SK-N-SH (cell line): ENCODE data around the gene IFNA6. TPM values are rescaled to one million over a fixed set of nuclear protein-coding genes. Genes with fewer than 3 reads are reported as not detected.
A peak's percentile ranks its signal among the peaks of the same experiment; 100 is the strongest.

ENCODE experiments used
- CTCF ChIA-PET: fragments of 300-600, 350-600 bp; formaldehyde crosslinking; extraction: SDS; loops from one replicate; lab custom pipeline; 2021; lab: Yijun Ruan, JAX
- POLR2A ChIA-PET: fragments of 350-600 bp; sonication (Branson Sonifier 250); formaldehyde crosslinking; extraction: SDS; loops from one replicate; lab custom pipeline; 2020; ENCODE audit warnings: antibody characterized with exemption, inconsistent platforms; lab: Yijun Ruan, JAX
- DNase-seq: peaks from one replicate; pipeline ENCODE4 v3.0.0; 2012
- H2AFZ ChIP-seq: fragments of 200-600 bp; sonication (generic); 2 replicates; pipeline ENCODE4 v1.8.1; 2016; ENCODE audit warnings: antibody characterized with exemption, mild to moderate bottlenecking, low read depth
- H3F3A ChIP-seq: fragments of 200-600 bp; sonication (generic); replicated peaks from 2 replicates; pipeline ENCODE3; 2016; ENCODE audit warnings: antibody characterized with exemption, mild to moderate bottlenecking; ENCODE audit not compliant: insufficient read depth
- H3K27ac ChIP-seq, 2 experiments: fragments of 200-500 bp in 1 of 2; fragments of 200-600 bp in 1 of 2; sonication (Bioruptor generic) in 1 of 2; sonication (generic), shearing (Covaris generic) in 1 of 2; 2 replicates each; pipeline versions ENCODE4 v1.5.1 to v1.6.1; 2014 to 2016; ENCODE audit warnings: low read depth in 2 of 2, inconsistent platforms in 1 of 2, low read length in 1 of 2, mild to moderate bottlenecking in 1 of 2, mixed read lengths in 1 of 2
- H3K27me3 ChIP-seq: fragments of 200-600 bp; sonication (generic), shearing (Covaris generic); 2 replicates; pipeline ENCODE4 v1.6.1; 2016; ENCODE audit warnings: mixed run types; ENCODE audit not compliant: insufficient read depth
- H3K36me3 ChIP-seq, 2 experiments: fragments of 200-500 bp in 1 of 2; fragments of 200-600 bp in 1 of 2; sonication (Bioruptor generic) in 1 of 2; sonication (generic) in 1 of 2; replicated peaks in 1 of 2; 2 replicates each; pipeline versions ENCODE3 to v1.5.1; 2014 to 2016; ENCODE audit warnings: low read length in 1 of 2, mild to moderate bottlenecking in 1 of 2; ENCODE audit not compliant: insufficient read depth in 2 of 2, control insufficient read depth in 1 of 2
- H3K4me1 ChIP-seq, 2 experiments: fragments of 200-500 bp in 1 of 2; fragments of 200-600 bp in 1 of 2; sonication (Bioruptor generic) in 1 of 2; sonication (generic), shearing (Covaris generic) in 1 of 2; 2 replicates each; pipeline versions ENCODE4 v1.5.1 to v1.6.1; 2014 to 2016; ENCODE audit warnings: low read depth in 1 of 2, low read length in 1 of 2, mixed run types in 1 of 2; ENCODE audit not compliant: insufficient read depth in 2 of 2, control insufficient read depth in 1 of 2
- H3K4me2 ChIP-seq: fragments of 200-600 bp; sonication (generic), shearing (Covaris generic); 2 replicates; pipeline ENCODE4 v1.6.1; 2017; ENCODE audit warnings: mixed run types
- H3K4me3 ChIP-seq, 2 experiments: fragments of 200-500 bp in 1 of 2; fragments of 200-600 bp in 1 of 2; sonication (Bioruptor generic) in 1 of 2; sonication (generic), shearing (Covaris generic) in 1 of 2; 2 replicates each; pipeline versions ENCODE4 v1.5.1 to v1.8.1; 2014 to 2016; ENCODE audit warnings: low read depth in 2 of 2, inconsistent platforms in 1 of 2, low read length in 1 of 2, mild to moderate bottlenecking in 1 of 2, mixed read lengths in 1 of 2, moderate library complexity in 1 of 2
- H3K79me2 ChIP-seq: fragments of 200-600 bp; sonication (generic); 2 replicates; pipeline ENCODE4 v1.8.1; 2017; ENCODE audit warnings: mild to moderate bottlenecking; ENCODE audit not compliant: insufficient read depth
- H3K9ac ChIP-seq: fragments of 200-600 bp; sonication (generic); 2 replicates; pipeline ENCODE4 v1.6.1; 2017; ENCODE audit warnings: mixed run types
- H3K9me2 ChIP-seq: fragments of 200-600 bp; sonication (generic); 2 replicates; pipeline ENCODE4 v1.6.1; 2017; ENCODE audit warnings: mixed run types
- H3K9me3 ChIP-seq: fragments of 200-600 bp; sonication (generic); 2 replicates; pipeline ENCODE4 v1.6.1; 2017; ENCODE audit warnings: mixed run types, mild to moderate bottlenecking, moderate library complexity
- H4K20me1 ChIP-seq: fragments of 200-600 bp; sonication (generic); 2 replicates; pipeline ENCODE4 v1.6.1; 2017; ENCODE audit warnings: mild to moderate bottlenecking, mixed run types; ENCODE audit not compliant: insufficient read depth
- CHD2 ChIP-seq: fragments of 150-350 bp; IDR thresholded peaks from 2 replicates; pipeline ENCODE4 v1.6.1; 2018; ENCODE audit warnings: low read length; ENCODE audit not compliant: partially characterized antibody
- FOSL2 ChIP-seq: IDR thresholded peaks from 2 replicates; pipeline ENCODE4 v1.4.0; 2012; ENCODE audit warnings: low read depth, mild to moderate bottlenecking, moderate library complexity, borderline replicate concordance
- FOXJ3 ChIP-seq: sonication (generic); formaldehyde crosslinking; IDR thresholded peaks from 2 replicates; pipeline ENCODE4 v1.5.1; 2020; ENCODE audit warnings: mild to moderate bottlenecking, missing genetic modification reagents
- JUND ChIP-seq: IDR thresholded peaks from 2 replicates; pipeline ENCODE4 v1.4.0; 2012
- MEF2A ChIP-seq: IDR thresholded peaks from 2 replicates; pipeline ENCODE4 v1.4.0; 2012; ENCODE audit warnings: low read depth, borderline replicate concordance
- MXI1 ChIP-seq: IDR thresholded peaks from 2 replicates; pipeline ENCODE4 v1.6.1; 2012; ENCODE audit warnings: mild to moderate bottlenecking, low read depth, low read length, improper control_type of control experiment
- NFIC ChIP-seq: IDR thresholded peaks from 2 replicates; pipeline ENCODE4 v1.4.0; 2012; ENCODE audit warnings: borderline replicate concordance
- NRF1 ChIP-seq: IDR thresholded peaks from 2 replicates; pipeline ENCODE4 v1.6.1; 2012; ENCODE audit warnings: low read depth, mild to moderate bottlenecking, low read length
- POLR2AphosphoS5 ChIP-seq: IDR thresholded peaks from 2 replicates; pipeline ENCODE4 v1.6.1; 2012; ENCODE audit warnings: low read depth, low read length
- RAD21 ChIP-seq: IDR thresholded peaks from 2 replicates; pipeline ENCODE4 v1.6.1; 2012; ENCODE audit warnings: mild to moderate bottlenecking, low read length
- RFX5 ChIP-seq: IDR thresholded peaks from 2 replicates; pipeline ENCODE4 v1.6.1; 2012; ENCODE audit warnings: mild to moderate bottlenecking, improper control_type of control experiment, low read length
- RXRA ChIP-seq: IDR thresholded peaks from 2 replicates; pipeline ENCODE4 v1.4.0; 2012; ENCODE audit warnings: low read depth, mild to moderate bottlenecking, borderline replicate concordance
- SIN3A ChIP-seq: IDR thresholded peaks from 2 replicates; pipeline ENCODE4 v1.6.1; 2012; ENCODE audit warnings: low read depth, mild to moderate bottlenecking, low read length, moderate library complexity, borderline replicate concordance
- SMC3 ChIP-seq: IDR thresholded peaks from 2 replicates; pipeline ENCODE4 v1.6.1; 2012; ENCODE audit warnings: low read depth, low read length, improper control_type of control experiment
- TCF12 ChIP-seq: IDR thresholded peaks from 2 replicates; pipeline ENCODE4 v1.4.0; 2012
- TEAD4 ChIP-seq: IDR thresholded peaks from 2 replicates; pipeline ENCODE4 v1.4.0; 2012; ENCODE audit warnings: mild to moderate bottlenecking, borderline replicate concordance; ENCODE audit not compliant: insufficient read depth
- YY1 ChIP-seq: IDR thresholded peaks from 2 replicates; pipeline ENCODE4 v1.4.0; 2012; ENCODE audit warnings: low read depth, mild to moderate bottlenecking
- WGBS: methylation state at CpG from one replicate; pipeline ENCODE4 v1.1.6; 2017; ENCODE audit warnings: low lambda C conversion rate; 5-methylcytosine and 5-hydroxymethylcytosine counted together
- polyA plus RNA-seq, 3 experiments: library from polyadenylated mRNA; depleted of rRNA; stranded (reverse); fragments of >200 nt; gene quantifications; 2 replicates each; pipeline ENCODE4 v1.2.3, GENCODE V29; 2012
- TF ChIP-seq, protein P1 (sequence below): fragments of 150-350 bp; IDR thresholded peaks from 2 replicates; pipeline ENCODE4 v1.6.1; 2016; ENCODE audit warnings: mild to moderate bottlenecking, low read depth, low read length
- TF ChIP-seq, protein P2 (sequence below): IDR thresholded peaks from 2 replicates; pipeline ENCODE4 v1.4.0; 2012; ENCODE audit warnings: low read depth
- TF ChIP-seq, protein P3 (sequence below): IDR thresholded peaks from 2 replicates; pipeline ENCODE4 v1.4.0; 2012; ENCODE audit warnings: low read depth, borderline replicate concordance

IFNA6 gene
- polyA plus RNA-seq, 1 of the 3 experiments (the other 2 are of a cell fraction): not detected

DNA sequence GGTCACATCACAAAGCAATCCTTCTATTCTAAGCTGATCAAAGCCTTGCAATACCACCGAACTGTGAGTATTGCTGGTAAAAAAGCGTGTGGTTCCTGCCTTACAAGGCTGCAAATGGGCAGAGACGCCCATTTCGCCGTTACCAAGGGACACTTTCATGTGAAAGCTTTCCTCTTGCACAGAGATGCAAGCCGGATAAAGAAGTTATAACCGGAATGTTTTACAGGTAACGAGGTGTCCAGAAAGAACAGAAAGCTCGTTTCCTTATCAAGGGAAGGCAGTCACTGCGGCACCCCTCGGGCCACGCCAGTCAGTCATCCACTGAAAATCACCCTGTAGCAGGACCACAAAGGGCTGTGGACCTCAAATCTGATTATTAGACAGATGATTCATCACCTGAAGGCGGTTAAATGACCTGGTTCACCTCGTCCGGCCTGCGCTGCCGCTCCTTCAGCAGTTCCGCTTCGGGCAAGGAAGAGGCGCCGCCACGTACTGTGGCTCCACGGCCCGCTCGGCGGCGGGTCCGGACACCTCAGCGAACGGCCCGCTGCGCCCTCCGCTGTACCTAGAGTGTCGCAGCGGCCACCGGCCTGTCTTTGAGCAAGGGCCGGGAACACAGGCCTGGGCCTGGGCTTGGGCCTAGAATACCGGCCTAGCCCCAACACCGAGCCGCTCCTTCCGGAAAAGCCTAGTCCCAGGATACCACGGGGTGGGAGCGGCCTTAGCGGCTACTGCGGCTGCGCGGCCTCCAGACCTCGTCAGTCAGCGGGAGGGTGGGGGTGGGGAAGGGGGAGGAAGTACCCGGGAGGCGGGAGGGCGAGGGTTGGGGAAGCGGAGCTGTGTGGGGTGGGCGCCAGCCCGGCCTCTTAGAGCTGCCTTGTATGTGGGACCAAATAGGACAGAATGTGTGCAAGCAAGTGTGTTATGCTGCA, 15.7 kb downstream of the IFNA6 start, which contains the start of gene KLHL9 (continued):
- TF ChIP-seq FOXJ3 (CRISPR knock-in tag) (no peak), CHD2 (no peak), POLR2AphosphoS5 (peak; percentile 88), SIN3A (peak; percentile 23; the same call in 1 of the 2 replicates), FOSL2 (no peak), JUND (no peak; the same call in 1 of the 2 replicates), NRF1 (peak; percentile 67), TEAD4 (no peak), RFX5 (no peak), NFIC (no peak), TCF12 (no peak), YY1 (no peak), RAD21 (no peak)
- TF ChIP-seq, protein P1, sequence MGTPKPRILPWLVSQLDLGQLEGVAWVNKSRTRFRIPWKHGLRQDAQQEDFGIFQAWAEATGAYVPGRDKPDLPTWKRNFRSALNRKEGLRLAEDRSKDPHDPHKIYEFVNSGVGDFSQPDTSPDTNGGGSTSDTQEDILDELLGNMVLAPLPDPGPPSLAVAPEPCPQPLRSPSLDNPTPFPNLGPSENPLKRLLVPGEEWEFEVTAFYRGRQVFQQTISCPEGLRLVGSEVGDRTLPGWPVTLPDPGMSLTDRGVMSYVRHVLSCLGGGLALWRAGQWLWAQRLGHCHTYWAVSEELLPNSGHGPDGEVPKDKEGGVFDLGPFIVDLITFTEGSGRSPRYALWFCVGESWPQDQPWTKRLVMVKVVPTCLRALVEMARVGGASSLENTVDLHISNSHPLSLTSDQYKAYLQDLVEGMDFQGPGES: no peak
- TF ChIP-seq, all 33 proteins: peak for 9

DNA sequence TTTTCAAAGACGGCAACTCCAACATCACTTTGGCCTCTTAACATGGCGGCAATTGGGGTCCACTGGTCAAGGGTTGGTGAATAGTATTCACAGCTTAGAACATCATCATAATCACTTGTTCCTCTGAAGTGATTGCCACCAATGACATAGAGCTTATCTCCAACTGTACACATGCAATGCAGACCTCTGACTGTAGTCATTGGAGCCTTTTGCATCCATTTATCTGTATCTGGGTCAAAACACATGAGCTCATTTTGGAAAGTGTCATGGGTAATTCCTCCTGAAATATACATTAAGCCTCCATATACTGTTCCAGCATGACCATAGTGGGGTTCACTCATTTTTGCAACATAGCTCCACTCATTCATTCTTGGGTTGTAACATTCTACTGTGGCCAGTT, 17.5 kb downstream of the IFNA6 start:
- ChIA-PET POLR2A (no interaction called here), CTCF (interaction anchor here (0.7 to 8.2 kb wide), 5 partner anchors 11 to 675 kb away, joined by 3 to 143 read pairs (median 13); partner anchors contain the start of gene CDKN2B)
- Histone ChIP-seq H3K4me2 (peak overlapping the region; percentile 82), H3K79me2 (peaks cover 70% of the 10 kb centered on the region), H3K27ac (no peak overlapping the region), H4K20me1 (peaks cover 57% of the 10 kb centered on the region), H3K9me2 (no peaks in the 10 kb centered on the region), H3K27me3 (no peaks in the 10 kb centered on the region), H3K4me3 (peak overlapping the region in 1 of 2 experiments; percentile 89; a peak in 2 of 4 replicates), H3F3A (peaks cover 4% of the 10 kb centered on the region), H3K9ac (no peak overlapping the region), H3K9me3 (no peaks in the 10 kb centered on the region)
- DNase-seq: no peak
- WGBS: 96% methylated on average over 2 of the region's 2 CpGs
- TF ChIP-seq MEF2A (no peak), SIN3A (no peak), MXI1 (no peak), SMC3 (no peak), RAD21 (no peak), RXRA (no peak)
- TF ChIP-seq, protein P2, sequence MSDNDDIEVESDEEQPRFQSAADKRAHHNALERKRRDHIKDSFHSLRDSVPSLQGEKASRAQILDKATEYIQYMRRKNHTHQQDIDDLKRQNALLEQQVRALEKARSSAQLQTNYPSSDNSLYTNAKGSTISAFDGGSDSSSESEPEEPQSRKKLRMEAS: no peak
- TF ChIP-seq, protein P3, sequence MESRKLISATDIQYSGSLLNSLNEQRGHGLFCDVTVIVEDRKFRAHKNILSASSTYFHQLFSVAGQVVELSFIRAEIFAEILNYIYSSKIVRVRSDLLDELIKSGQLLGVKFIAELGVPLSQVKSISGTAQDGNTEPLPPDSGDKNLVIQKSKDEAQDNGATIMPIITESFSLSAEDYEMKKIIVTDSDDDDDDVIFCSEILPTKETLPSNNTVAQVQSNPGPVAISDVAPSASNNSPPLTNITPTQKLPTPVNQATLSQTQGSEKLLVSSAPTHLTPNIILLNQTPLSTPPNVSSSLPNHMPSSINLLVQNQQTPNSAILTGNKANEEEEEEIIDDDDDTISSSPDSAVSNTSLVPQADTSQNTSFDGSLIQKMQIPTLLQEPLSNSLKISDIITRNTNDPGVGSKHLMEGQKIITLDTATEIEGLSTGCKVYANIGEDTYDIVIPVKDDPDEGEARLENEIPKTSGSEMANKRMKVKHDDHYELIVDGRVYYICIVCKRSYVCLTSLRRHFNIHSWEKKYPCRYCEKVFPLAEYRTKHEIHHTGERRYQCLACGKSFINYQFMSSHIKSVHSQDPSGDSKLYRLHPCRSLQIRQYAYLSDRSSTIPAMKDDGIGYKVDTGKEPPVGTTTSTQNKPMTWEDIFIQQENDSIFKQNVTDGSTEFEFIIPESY: no peak
- TF ChIP-seq, all 33 proteins: peak for 0
- H3K36me3 ChIP-seq: peaks cover 19 to 39% of the 10 kb centered on the region in 2 experiments
- no peak overlapping the region for H2AFZ ChIP-seq
- H3K4me1 ChIP-seq: peaks cover 12 to 28% of the 10 kb centered on the region in 2 experiments; a peak in 3 of 4 replicates
